Bone marrow (tissue), 2 donors: ENCODE measurements around the gene ACOT9.
"Not testable (repeated sequence)": the region's sequence is repeated elsewhere in the genome, so short reads cannot be mapped to it uniquely, and the experiment has no call there.

Experiments used
- DNase-seq, 2 donors: peaks; one replicate each; lab custom pipeline; 2025; lab: John Stamatoyannopoulos, UW

The ACOT9 gene

GRCh38 chrX:23765449-23765848, 22.4 kb upstream of the ACOT9 start:
- DNase-seq = no peak

- no peak for DNase-seq
Observed at GRCh38 chrX:23764188-23764984, 21.3 kb upstream of the ACOT9 start.

GRCh38 chrX:23759821-23760220, 16.7 kb upstream of the ACOT9 start:
- DNase-seq = no peak

- peak; percentile 3 to 48 for DNase-seq
Observed at GRCh38 chrX:23756165-23756564, 13.1 kb upstream of the ACOT9 start.

GRCh38 chrX:23754664-23755063, 11.6 kb upstream of the ACOT9 start:
- DNase-seq = no peak

GRCh38 chrX:23752740-23753415, 9.8 kb upstream of the ACOT9 start:
- no peak for DNase-seq

GRCh38 chrX:23749576-23749975, 6.5 kb upstream of the ACOT9 start:
- DNase-seq = no peak

GRCh38 chrX:23749129-23749528, 6.1 kb upstream of the ACOT9 start:
- no peak for DNase-seq

- no peak for DNase-seq
Observed at GRCh38 chrX:23745786-23746185, 2.7 kb upstream of the ACOT9 start.

- DNase-seq = not testable (repeated sequence)
Observed at GRCh38 chrX:23743623-23743971, 521 bp upstream of the ACOT9 start.

GRCh38 chrX:23742174-23742696, 841 bp downstream of the ACOT9 start:
- DNase-seq = no peak

GRCh38 chrX:23737413-23737812, 5.7 kb downstream of the ACOT9 start:
- no peak for DNase-seq

GRCh38 chrX:23736030-23736429, 7.0 kb downstream of the ACOT9 start:
- no peak for DNase-seq

GRCh38 chrX:23732704-23733103, 10.4 kb downstream of the ACOT9 start:
- no peak for DNase-seq

- DNase-seq = no peak
Observed at GRCh38 chrX:23731951-23732350, 11.1 kb downstream of the ACOT9 start.

GRCh38 chrX:23729214-23729613, 13.9 kb downstream of the ACOT9 start:
- no peak for DNase-seq

GRCh38 chrX:23727206-23727605, 15.9 kb downstream of the ACOT9 start:
- no peak for DNase-seq

GRCh38 chrX:23726191-23726590, 16.9 kb downstream of the ACOT9 start:
- DNase-seq = peak; percentile 0 to 40

- no peak for DNase-seq
Observed at GRCh38 chrX:23720117-23720677, 22.9 kb downstream of the ACOT9 start.

- DNase-seq = no peak
Observed at GRCh38 chrX:23705235-23705634, 37.8 kb downstream of the ACOT9 start.

- no peak for DNase-seq
Observed at GRCh38 chrX:23704673-23705206, 38.3 kb downstream of the ACOT9 start.

GRCh38 chrX:23699636-23700194, 43.4 kb downstream of the ACOT9 start:
- DNase-seq = peak in 1 of 2 donors; percentile 44
